Measurements from ENCODE around the gene MXRA8. TPM values are rescaled to one million over a fixed set of nuclear protein-coding genes. Genes with fewer than 3 reads are reported as not detected.

The MXRA8 gene
- total RNA-seq, 1 experiment from 2014 or later = 9.6 TPM

- no peak overlapping the region for H3K9ac ChIP-seq (ENCODE audit: extremely low read depth, insufficient read length, low read length)
- H4K8ac ChIP-seq (replicated peaks; ENCODE audit: insufficient read length, low read depth, low read length) = no peak overlapping the region
- no peak for DNase-seq
- H3K27me3 ChIP-seq (ENCODE audit: insufficient read depth, low read length) = no peaks in the 10 kb centered on the region
- no peak overlapping the region for H2BK20ac ChIP-seq (ENCODE audit: low read depth, low read length, poor library complexity, severe bottlenecking)
- WGBS (ENCODE audit: extremely low coverage, insufficient read length, low lambda C conversion rate) = no CpG with 5 or more reads among the region's 57 CpGs
- H3K4me1 ChIP-seq (ENCODE audit: insufficient read depth, low read length) = no peaks in the 10 kb centered on the region
- no peak overlapping the region for H3K4me2 ChIP-seq (ENCODE audit: insufficient read depth, insufficient read length, low read length)
- no peak overlapping the region for H2AFZ ChIP-seq (ENCODE audit: low read length)
- no peak overlapping the region for H2BK15ac ChIP-seq (ENCODE audit: low read depth, low read length)
- no peak overlapping the region for H4K5ac ChIP-seq (ENCODE audit: insufficient read length, low read depth, low read length)
- no peaks in the 10 kb centered on the region for H3K23me2 ChIP-seq (ENCODE audit: insufficient read length, low read depth, low read length, poor library complexity, severe bottlenecking)
- no peaks in the 10 kb centered on the region for H3K79me1 ChIP-seq (ENCODE audit: insufficient read depth, low read depth, low read length, poor library complexity, severe bottlenecking)
- no peak overlapping the region for H3K14ac ChIP-seq (ENCODE audit: insufficient read depth, low read length)
- TF ChIP-seq, protein P1, sequence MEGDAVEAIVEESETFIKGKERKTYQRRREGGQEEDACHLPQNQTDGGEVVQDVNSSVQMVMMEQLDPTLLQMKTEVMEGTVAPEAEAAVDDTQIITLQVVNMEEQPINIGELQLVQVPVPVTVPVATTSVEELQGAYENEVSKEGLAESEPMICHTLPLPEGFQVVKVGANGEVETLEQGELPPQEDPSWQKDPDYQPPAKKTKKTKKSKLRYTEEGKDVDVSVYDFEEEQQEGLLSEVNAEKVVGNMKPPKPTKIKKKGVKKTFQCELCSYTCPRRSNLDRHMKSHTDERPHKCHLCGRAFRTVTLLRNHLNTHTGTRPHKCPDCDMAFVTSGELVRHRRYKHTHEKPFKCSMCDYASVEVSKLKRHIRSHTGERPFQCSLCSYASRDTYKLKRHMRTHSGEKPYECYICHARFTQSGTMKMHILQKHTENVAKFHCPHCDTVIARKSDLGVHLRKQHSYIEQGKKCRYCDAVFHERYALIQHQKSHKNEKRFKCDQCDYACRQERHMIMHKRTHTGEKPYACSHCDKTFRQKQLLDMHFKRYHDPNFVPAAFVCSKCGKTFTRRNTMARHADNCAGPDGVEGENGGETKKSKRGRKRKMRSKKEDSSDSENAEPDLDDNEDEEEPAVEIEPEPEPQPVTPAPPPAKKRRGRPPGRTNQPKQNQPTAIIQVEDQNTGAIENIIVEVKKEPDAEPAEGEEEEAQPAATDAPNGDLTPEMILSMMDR (conservative IDR thresholded peaks at IDR 0.05) = no peak
- H4K91ac ChIP-seq (ENCODE audit: insufficient read length, low read depth, low read length) = no peak overlapping the region
- Mint-ChIP-seq H3K9me3 (no peaks in the 10 kb centered on the region), H3K27me3 (ENCODE audit: low read depth) (peaks cover 1% of the 10 kb centered on the region; the same call in 1 of the 2 replicates), H3K4me3 (no peak overlapping the region), H3K27ac (no peak overlapping the region), H3K36me3 (ENCODE audit: insufficient read depth in 1 of 3, low read depth in 3 of 3) (peaks cover 0 to 2% (median 2%) of the 10 kb centered on the region in 3 experiments; a peak in 4 of 7 replicates), H3K4me1 (no peaks in the 10 kb centered on the region)
- no peak overlapping the region for H2BK120ac ChIP-seq (ENCODE audit: low read depth, low read length, poor library complexity, severe bottlenecking)
- H3K18ac ChIP-seq (ENCODE audit: insufficient read length, low read depth, low read length) = no peak overlapping the region
- H3K56ac ChIP-seq (ENCODE audit: insufficient read length, low read depth, low read length) = no peak overlapping the region
- no peak overlapping the region for H3K27ac ChIP-seq (ENCODE audit: insufficient read length, low read depth, low read length)
- no peak overlapping the region for H2AK5ac ChIP-seq (ENCODE audit: insufficient read length, low read length)
- H3K4ac ChIP-seq (ENCODE audit: low read depth, low read length) = no peak overlapping the region
- H3K23ac ChIP-seq (ENCODE audit: insufficient read length, low read depth, low read length) = no peak overlapping the region
- no peaks in the 10 kb centered on the region for H3K79me2 ChIP-seq (ENCODE audit: insufficient read depth, low read length)
- no peaks in the 10 kb centered on the region for H3K9me3 ChIP-seq (ENCODE audit: control insufficient read depth, low read depth, low read length)
- H3T11ph ChIP-seq (ENCODE audit: low read length) = no peak overlapping the region
- H2BK12ac ChIP-seq (ENCODE audit: insufficient read length, low read depth, low read length) = no peak overlapping the region
- no peak overlapping the region for H2BK5ac ChIP-seq (ENCODE audit: insufficient read length, low read length)
- H4K20me1 ChIP-seq (ENCODE audit: control insufficient read depth, insufficient read depth, insufficient read length) = no peaks in the 10 kb centered on the region
Observed at GRCh38 chr1:1332031-1332755, 26.2 kb downstream of the MXRA8 start.

Data from H9 (cell line).